HG03520 (cell line): ENCODE measurements around the gene STH.

Source experiments
- ATAC-seq: cut with Tn5 transposase; IDR thresholded peaks from one replicate; pipeline ENCODE4 v1.9.1; 2021; ENCODE audit warnings: mild to moderate bottlenecking, moderate library complexity; ENCODE audit not compliant: unreplicated experiment

Gene STH

GRCh38 chr17:46042925-46043324, 43.9 kb downstream of the STH start:
- no peak for ATAC-seq

DNA sequence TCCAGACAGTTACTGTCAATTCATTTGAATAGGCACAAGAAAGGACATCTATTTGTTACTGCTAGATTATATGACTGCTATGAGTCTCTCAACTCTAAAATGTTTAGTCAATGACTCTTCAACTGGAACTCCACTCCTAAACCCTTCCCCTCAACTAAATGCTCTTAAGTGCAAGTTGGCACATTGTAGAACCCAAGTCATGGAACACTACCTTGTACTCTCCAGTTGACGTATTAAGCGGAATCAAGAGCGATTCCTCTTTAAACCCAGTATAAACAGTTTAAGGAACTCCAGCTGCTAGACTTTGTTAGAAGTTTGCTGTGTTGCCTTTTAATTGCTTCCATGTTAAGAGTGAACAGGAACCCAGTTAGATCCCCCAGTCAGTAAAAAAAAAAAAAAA, 44.6 kb downstream of the STH start:
- ATAC-seq: no peak

- no peak for ATAC-seq
Observed at GRCh38 chr17:46044286-46044928, 45.4 kb downstream of the STH start.

DNA sequence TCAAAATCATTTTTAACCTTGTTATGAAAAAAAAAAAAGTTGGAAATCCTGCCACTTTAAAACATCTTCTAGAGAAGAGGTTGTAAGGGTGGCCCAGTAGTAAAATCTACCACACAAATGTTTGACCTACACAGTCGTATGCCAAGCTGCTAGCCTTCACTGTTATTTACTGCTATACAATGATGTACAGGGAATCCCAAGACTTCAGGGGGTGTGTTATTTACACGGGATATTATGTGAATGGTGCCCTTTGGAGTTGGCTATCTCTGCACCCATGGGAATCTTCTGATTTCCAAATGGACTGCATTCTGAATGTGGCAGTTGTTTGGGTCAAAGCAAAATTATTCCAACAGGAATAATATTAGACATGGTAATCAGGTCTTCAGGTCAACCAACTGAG, 45.9 kb downstream of the STH start:
- ATAC-seq: no peak

DNA sequence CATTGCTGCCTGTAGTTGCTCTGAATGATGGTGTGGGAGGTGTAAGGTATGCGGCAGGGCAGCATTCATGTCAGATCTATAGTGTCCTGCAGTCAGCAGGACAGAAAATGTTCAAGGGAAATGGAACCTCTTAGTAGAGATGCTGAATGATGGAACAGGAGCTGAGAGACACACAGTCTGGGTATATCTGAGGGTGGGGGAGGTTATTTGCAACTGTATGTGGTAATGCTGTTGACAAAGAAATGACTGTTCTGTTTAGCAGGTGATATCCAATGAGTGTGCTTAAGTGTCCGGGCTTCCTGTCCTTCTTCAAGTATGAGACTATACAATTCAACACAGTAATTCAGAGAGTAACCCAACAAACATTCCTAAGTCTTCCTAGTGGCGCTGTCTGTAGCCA, 46.6 kb downstream of the STH start:
- no peak for ATAC-seq

GRCh38 chr17:46046957-46047356, 47.9 kb downstream of the STH start:
- no peak for ATAC-seq

DNA sequence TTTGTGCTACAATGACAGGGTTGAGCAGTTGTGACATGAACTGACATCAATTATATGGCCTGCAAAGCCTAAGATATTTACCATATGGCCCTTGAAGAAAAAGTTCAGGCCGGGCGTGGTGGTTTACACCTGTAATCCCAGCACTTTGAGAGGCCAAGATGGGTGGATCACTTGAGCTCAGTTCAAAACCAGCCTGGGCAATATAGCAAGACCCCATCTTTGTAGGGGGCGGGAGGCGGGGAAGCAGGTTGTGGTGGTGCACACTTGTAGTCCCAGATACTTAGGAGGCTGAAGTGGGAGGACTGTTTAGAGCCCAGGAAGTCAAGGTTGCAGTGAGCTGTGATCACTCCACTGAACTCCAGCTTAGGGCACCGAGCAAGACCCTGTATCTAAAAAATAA, 48.3 kb downstream of the STH start:
- ATAC-seq: no peak

DNA sequence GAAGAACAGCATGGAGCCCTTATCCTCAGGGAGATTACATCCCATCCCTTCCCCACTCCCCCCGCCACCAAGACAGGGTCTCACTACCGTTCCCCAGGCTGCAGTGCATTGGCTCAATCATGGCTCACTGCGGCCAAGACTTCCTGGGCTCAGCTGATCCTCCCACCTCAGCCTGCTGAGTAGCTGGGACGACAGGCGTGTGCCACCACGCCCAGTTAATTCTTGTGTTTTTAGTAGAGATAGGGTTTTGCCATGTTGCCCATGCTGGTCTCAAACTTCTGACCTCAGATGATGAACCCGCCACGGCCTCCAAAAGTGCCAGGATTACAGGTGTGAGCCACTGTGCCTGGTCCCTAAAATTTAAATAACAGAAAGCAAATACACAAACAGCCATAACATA, 48.8 kb downstream of the STH start:
- ATAC-seq: no peak
